ENCODE results near the gene FBXO24. TPM values are rescaled to one million over a fixed set of nuclear protein-coding genes. Genes with fewer than 3 reads are reported as not detected.

Gene FBXO24
- total and polyA plus RNA-seq, 8 donors = 0.31 to 2.0 (median 0.81) TPM

GRCh38 chr7:100649826-100650565, 63.9 kb downstream of the FBXO24 start:
- no peak for TF ChIP-seq CTCF (IDR thresholded peaks at IDR 0.05)
- 74 to 79% methylated on average over 15 of the region's 15 CpGs for WGBS, 2 donors
- no peak for ATAC-seq
- no peak overlapping the region for H3K27ac ChIP-seq
- no peaks in the 10 kb centered on the region for H3K36me3 ChIP-seq
- intact Hi-C loops (cut with DNase I) = no loop called here
- peaks cover 0 to under 1% (median 0%) of the 10 kb centered on the region in 4 donors for H3K27me3 ChIP-seq
- no peaks in the 10 kb centered on the region for H3K4me1 ChIP-seq
- DNase-seq = no peak
- FAIRE-seq = no peak
- no peaks in the 10 kb centered on the region for H3K9me3 ChIP-seq
- H3K4me3 ChIP-seq = no peak overlapping the region

Other genes with a start within 250 kb of the FBXO24 start
- gene PILRB, start 228.2 kb upstream of the FBXO24 start, total RNA-seq = 10 to 100 TPM; 14.7 to 33.6 (median 20.1) TPM
- 100 to 1,000 TPM; 202 to 218 TPM for gene PILRB, start 228.2 kb upstream of the FBXO24 start, polyA plus RNA-seq
- gene PILRA, start 212.8 kb upstream of the FBXO24 start, total RNA-seq = 1 to 10 TPM in 5 of 6 donors, under 1 TPM in 1; 0.88 to 7.6 (median 2.8) TPM
- 1 to 10 TPM; 3.8 to 4.8 TPM for gene PILRA, start 212.8 kb upstream of the FBXO24 start, polyA plus RNA-seq
- gene ZCWPW1, start 157.6 kb upstream of the FBXO24 start, total RNA-seq = 1 to 10 TPM; 1.6 to 3.0 (median 2.0) TPM
- gene ZCWPW1, start 157.6 kb upstream of the FBXO24 start, polyA plus RNA-seq = 10 to 100 TPM in 1 of 2 donors, 1 to 10 TPM in 1; 8.0 to 18.9 TPM
- 10 to 100 TPM; 11.1 to 17.5 (median 15.2) TPM for gene MEPCE, start 156.5 kb upstream of the FBXO24 start, total RNA-seq
- 10 to 100 TPM; 18.0 to 20.7 TPM for gene MEPCE, start 156.5 kb upstream of the FBXO24 start, polyA plus RNA-seq
- gene PPP1R35, start 149.8 kb upstream of the FBXO24 start, total RNA-seq = 10 to 100 TPM; 10.8 to 18.9 (median 14.5) TPM
- 10 to 100 TPM; 60.4 to 65.8 TPM for gene PPP1R35, start 149.8 kb upstream of the FBXO24 start, polyA plus RNA-seq
- under 1 TPM in 2 of 6 donors, not detected in 4; 0.24 to 0.28 TPM for gene SPACDR, start 122.1 kb upstream of the FBXO24 start, total RNA-seq
- under 1 TPM; 0.34 to 0.68 TPM for gene SPACDR, start 122.1 kb upstream of the FBXO24 start, polyA plus RNA-seq
- gene TSC22D4, start 107.1 kb upstream of the FBXO24 start, total RNA-seq = 10 to 100 TPM; 17.4 to 36.8 (median 19.8) TPM
- gene TSC22D4, start 107.1 kb upstream of the FBXO24 start, polyA plus RNA-seq = 10 to 100 TPM; 37.1 to 44.6 TPM
- gene NYAP1, start 102.4 kb upstream of the FBXO24 start, total RNA-seq = 1 to 10 TPM in 1 of 6 donors, under 1 TPM in 5; 0.25 to 1.1 (median 0.81) TPM
- 1 to 10 TPM; 3.7 to 4.8 TPM for gene NYAP1, start 102.4 kb upstream of the FBXO24 start, polyA plus RNA-seq
- 10 to 100 TPM; 13.6 to 33.1 (median 21.4) TPM for gene AGFG2, start 47.1 kb upstream of the FBXO24 start, total RNA-seq
- 10 to 100 TPM; 24.5 to 41.0 TPM for gene AGFG2, start 47.1 kb upstream of the FBXO24 start, polyA plus RNA-seq
- 1 to 10 TPM in 3 of 6 donors, under 1 TPM in 3; 0.39 to 7.5 (median 1.0) TPM for gene SAP25, start 12.4 kb upstream of the FBXO24 start, total RNA-seq
- 10 to 100 TPM; 14.7 to 17.8 TPM for gene SAP25, start 12.4 kb upstream of the FBXO24 start, polyA plus RNA-seq
- gene LRCH4, start 199 bp upstream of the FBXO24 start, total RNA-seq = 10 to 100 TPM; 16.4 to 40.7 (median 23.3) TPM
- gene LRCH4, start 199 bp upstream of the FBXO24 start, polyA plus RNA-seq = 100 to 1,000 TPM in 1 of 2 donors, 10 to 100 TPM in 1; 78.5 to 106 TPM
- 10 to 100 TPM in 3 of 6 donors, 1 to 10 TPM in 3; 5.7 to 49.7 (median 15.6) TPM for gene PCOLCE, start 16.0 kb downstream of the FBXO24 start, total RNA-seq
- 10 to 100 TPM; 31.7 to 39.0 TPM for gene PCOLCE, start 16.0 kb downstream of the FBXO24 start, polyA plus RNA-seq
- 10 to 100 TPM in 3 of 6 donors, 1 to 10 TPM in 3; 6.8 to 10.7 (median 9.0) TPM for gene MOSPD3, start 26.2 kb downstream of the FBXO24 start, total RNA-seq
- gene MOSPD3, start 26.2 kb downstream of the FBXO24 start, polyA plus RNA-seq = 10 to 100 TPM; 14.8 to 19.7 TPM
- 1 to 10 TPM in 3 of 6 donors, under 1 TPM in 3; 0.28 to 1.2 (median 0.76) TPM for gene TFR2, start 55.2 kb downstream of the FBXO24 start, total RNA-seq
- 1 to 10 TPM; 1.1 to 1.2 TPM for gene TFR2, start 55.2 kb downstream of the FBXO24 start, polyA plus RNA-seq
- under 1 TPM; 0.23 to 0.98 (median 0.57) TPM for gene ACTL6B, start 70.1 kb downstream of the FBXO24 start, total RNA-seq
- 1 to 10 TPM; 1.7 to 7.7 TPM for gene ACTL6B, start 70.1 kb downstream of the FBXO24 start, polyA plus RNA-seq
- gene GNB2, start 87.4 kb downstream of the FBXO24 start, total RNA-seq = 100 to 1,000 TPM in 5 of 6 donors, 10 to 100 TPM in 1; 84.7 to 118 (median 104) TPM
- gene GNB2, start 87.4 kb downstream of the FBXO24 start, polyA plus RNA-seq = 100 to 1,000 TPM in 1 of 2 donors, 10 to 100 TPM in 1; 82.2 to 151 TPM
- gene GIGYF1, start 107.9 kb downstream of the FBXO24 start, total RNA-seq = 10 to 100 TPM; 19.2 to 33.9 (median 26.9) TPM
- 10 to 100 TPM; 48.8 to 76.2 TPM for gene GIGYF1, start 107.9 kb downstream of the FBXO24 start, polyA plus RNA-seq
- gene POP7, start 119.8 kb downstream of the FBXO24 start, total RNA-seq = 10 to 100 TPM; 10.5 to 19.2 (median 13.8) TPM
- gene POP7, start 119.8 kb downstream of the FBXO24 start, polyA plus RNA-seq = 10 to 100 TPM; 20.5 to 26.1 TPM
- gene EPO, start 134.1 kb downstream of the FBXO24 start, total RNA-seq = 1 to 10 TPM; 1.6 to 5.5 (median 3.9) TPM
- 1 to 10 TPM; 1.8 to 5.9 TPM for gene EPO, start 134.1 kb downstream of the FBXO24 start, polyA plus RNA-seq
- gene ZAN, start 147.3 kb downstream of the FBXO24 start, total RNA-seq = under 1 TPM in 3 of 6 donors, not detected in 3; 0.03 to 0.05 (median 0.03) TPM
- gene ZAN, start 147.3 kb downstream of the FBXO24 start, polyA plus RNA-seq = under 1 TPM; 0.02 to 0.04 TPM
- gene EPHB4, start 241.2 kb downstream of the FBXO24 start, total RNA-seq = 10 to 100 TPM; 21.8 to 32.9 (median 27.5) TPM
- 10 to 100 TPM; 15.8 to 20.5 TPM for gene EPHB4, start 241.2 kb downstream of the FBXO24 start, polyA plus RNA-seq

Measured in pancreas (tissue), 10 donors.